ENCODE measurements around the gene DNAH3. TPM values are rescaled to one million over a fixed set of nuclear protein-coding genes. Genes with fewer than 3 reads are reported as not detected.

The DNAH3 gene
- total and polyA plus RNA-seq, 2 of the 8 experiments (the other 6 are each of a cell fraction or from before 2014, with no cell fraction given): 0.57 to 0.71 TPM

DNA sequence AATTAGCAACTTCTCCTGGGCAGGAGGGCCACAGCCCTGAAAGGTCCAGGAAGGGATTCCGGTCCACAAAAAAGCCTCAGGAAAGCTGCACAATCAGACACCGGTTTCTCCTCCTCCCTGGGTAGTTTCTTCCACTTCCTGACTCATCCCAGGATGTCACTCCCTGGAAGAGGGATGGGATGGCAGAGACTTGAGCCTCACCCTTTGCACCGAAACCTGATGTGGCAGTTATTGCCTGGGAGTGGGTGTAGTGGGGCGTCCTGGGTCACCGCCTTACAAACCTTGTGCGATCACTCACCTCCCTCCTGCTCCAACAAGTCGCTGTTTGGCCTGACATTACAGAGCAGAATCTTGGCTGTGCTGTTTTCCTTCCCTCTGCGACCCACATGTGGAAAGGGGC, 179.2 kb downstream of the DNAH3 start (continued):
- TF ChIP-seq, protein P1, sequence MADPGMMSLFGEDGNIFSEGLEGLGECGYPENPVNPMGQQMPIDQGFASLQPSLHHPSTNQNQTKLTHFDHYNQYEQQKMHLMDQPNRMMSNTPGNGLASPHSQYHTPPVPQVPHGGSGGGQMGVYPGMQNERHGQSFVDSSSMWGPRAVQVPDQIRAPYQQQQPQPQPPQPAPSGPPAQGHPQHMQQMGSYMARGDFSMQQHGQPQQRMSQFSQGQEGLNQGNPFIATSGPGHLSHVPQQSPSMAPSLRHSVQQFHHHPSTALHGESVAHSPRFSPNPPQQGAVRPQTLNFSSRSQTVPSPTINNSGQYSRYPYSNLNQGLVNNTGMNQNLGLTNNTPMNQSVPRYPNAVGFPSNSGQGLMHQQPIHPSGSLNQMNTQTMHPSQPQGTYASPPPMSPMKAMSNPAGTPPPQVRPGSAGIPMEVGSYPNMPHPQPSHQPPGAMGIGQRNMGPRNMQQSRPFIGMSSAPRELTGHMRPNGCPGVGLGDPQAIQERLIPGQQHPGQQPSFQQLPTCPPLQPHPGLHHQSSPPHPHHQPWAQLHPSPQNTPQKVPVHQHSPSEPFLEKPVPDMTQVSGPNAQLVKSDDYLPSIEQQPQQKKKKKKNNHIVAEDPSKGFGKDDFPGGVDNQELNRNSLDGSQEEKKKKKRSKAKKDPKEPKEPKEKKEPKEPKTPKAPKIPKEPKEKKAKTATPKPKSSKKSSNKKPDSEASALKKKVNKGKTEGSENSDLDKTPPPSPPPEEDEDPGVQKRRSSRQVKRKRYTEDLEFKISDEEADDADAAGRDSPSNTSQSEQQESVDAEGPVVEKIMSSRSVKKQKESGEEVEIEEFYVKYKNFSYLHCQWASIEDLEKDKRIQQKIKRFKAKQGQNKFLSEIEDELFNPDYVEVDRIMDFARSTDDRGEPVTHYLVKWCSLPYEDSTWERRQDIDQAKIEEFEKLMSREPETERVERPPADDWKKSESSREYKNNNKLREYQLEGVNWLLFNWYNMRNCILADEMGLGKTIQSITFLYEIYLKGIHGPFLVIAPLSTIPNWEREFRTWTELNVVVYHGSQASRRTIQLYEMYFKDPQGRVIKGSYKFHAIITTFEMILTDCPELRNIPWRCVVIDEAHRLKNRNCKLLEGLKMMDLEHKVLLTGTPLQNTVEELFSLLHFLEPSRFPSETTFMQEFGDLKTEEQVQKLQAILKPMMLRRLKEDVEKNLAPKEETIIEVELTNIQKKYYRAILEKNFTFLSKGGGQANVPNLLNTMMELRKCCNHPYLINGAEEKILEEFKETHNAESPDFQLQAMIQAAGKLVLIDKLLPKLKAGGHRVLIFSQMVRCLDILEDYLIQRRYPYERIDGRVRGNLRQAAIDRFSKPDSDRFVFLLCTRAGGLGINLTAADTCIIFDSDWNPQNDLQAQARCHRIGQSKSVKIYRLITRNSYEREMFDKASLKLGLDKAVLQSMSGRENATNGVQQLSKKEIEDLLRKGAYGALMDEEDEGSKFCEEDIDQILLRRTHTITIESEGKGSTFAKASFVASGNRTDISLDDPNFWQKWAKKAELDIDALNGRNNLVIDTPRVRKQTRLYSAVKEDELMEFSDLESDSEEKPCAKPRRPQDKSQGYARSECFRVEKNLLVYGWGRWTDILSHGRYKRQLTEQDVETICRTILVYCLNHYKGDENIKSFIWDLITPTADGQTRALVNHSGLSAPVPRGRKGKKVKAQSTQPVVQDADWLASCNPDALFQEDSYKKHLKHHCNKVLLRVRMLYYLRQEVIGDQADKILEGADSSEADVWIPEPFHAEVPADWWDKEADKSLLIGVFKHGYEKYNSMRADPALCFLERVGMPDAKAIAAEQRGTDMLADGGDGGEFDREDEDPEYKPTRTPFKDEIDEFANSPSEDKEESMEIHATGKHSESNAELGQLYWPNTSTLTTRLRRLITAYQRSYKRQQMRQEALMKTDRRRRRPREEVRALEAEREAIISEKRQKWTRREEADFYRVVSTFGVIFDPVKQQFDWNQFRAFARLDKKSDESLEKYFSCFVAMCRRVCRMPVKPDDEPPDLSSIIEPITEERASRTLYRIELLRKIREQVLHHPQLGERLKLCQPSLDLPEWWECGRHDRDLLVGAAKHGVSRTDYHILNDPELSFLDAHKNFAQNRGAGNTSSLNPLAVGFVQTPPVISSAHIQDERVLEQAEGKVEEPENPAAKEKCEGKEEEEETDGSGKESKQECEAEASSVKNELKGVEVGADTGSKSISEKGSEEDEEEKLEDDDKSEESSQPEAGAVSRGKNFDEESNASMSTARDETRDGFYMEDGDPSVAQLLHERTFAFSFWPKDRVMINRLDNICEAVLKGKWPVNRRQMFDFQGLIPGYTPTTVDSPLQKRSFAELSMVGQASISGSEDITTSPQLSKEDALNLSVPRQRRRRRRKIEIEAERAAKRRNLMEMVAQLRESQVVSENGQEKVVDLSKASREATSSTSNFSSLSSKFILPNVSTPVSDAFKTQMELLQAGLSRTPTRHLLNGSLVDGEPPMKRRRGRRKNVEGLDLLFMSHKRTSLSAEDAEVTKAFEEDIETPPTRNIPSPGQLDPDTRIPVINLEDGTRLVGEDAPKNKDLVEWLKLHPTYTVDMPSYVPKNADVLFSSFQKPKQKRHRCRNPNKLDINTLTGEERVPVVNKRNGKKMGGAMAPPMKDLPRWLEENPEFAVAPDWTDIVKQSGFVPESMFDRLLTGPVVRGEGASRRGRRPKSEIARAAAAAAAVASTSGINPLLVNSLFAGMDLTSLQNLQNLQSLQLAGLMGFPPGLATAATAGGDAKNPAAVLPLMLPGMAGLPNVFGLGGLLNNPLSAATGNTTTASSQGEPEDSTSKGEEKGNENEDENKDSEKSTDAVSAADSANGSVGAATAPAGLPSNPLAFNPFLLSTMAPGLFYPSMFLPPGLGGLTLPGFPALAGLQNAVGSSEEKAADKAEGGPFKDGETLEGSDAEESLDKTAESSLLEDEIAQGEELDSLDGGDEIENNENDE (IDR thresholded peaks at IDR 0.05; ENCODE audit: insufficient replicate concordance, low read length): no peak
- TF ChIP-seq TAF1 (IDR thresholded peaks at IDR 0.05; ENCODE audit: low read depth, low read length) (no peak), GABPA (IDR thresholded peaks at IDR 0.05; ENCODE audit: borderline replicate concordance, insufficient read depth, low read length) (no peak), POLR2A (IDR thresholded peaks at IDR 0.05; ENCODE audit: control extremely low read depth in 1 of 2, low read depth in 2 of 2, low read length in 2 of 2) (no peak), JUN (IDR thresholded peaks at IDR 0.05; ENCODE audit: low read depth, low read length) (no peak), JUND (IDR thresholded peaks at IDR 0.05; ENCODE audit: low read length) (no peak), KDM4A (IDR thresholded peaks at IDR 0.05; ENCODE audit: low read depth, low read length, severe bottlenecking) (no peak)

All from H1 (cell line).